ENCODE measurements around the gene IL26.
A peak's percentile ranks its signal among the peaks of the same experiment; 100 is the strongest.

IL26 gene

DNA sequence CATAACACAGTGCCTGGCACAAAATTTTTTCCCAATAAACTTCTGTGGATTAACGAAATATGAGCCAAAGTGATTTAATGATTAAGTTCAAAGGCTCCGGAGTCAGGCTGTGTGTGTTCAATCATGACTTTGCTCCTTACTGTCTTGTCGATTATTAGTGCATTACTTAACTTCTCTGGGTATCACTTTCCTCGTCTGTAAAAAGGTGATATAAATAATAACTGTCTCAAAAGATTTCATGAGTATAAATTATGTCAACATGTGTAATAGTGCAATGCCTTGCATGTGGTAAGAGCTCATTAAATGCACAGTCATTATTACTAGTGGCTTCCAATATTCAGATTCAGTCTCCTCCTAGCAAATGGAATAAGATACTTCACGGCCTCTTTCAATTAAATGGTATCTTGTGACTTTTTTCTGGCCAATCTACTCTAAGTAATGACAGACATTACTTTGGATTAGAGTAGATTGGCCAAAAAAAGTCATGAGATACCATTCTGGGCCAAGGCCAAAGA lies 59.2 kb downstream of the IL26 start:
- no peak overlapping the region for H3K4me3 Mint-ChIP-seq
- no peak for DNase-seq
- no peaks in the 10 kb centered on the region for H3K27me3 Mint-ChIP-seq
- H3K4me1 Mint-ChIP-seq (ENCODE audit: low read depth): peaks cover 52% of the 10 kb centered on the region
- H3K9me3 Mint-ChIP-seq: no peaks in the 10 kb centered on the region
- H3K36me3 Mint-ChIP-seq (ENCODE audit: low read depth): no peaks in the 10 kb centered on the region
- no peak overlapping the region for H3K27ac Mint-ChIP-seq

DNA sequence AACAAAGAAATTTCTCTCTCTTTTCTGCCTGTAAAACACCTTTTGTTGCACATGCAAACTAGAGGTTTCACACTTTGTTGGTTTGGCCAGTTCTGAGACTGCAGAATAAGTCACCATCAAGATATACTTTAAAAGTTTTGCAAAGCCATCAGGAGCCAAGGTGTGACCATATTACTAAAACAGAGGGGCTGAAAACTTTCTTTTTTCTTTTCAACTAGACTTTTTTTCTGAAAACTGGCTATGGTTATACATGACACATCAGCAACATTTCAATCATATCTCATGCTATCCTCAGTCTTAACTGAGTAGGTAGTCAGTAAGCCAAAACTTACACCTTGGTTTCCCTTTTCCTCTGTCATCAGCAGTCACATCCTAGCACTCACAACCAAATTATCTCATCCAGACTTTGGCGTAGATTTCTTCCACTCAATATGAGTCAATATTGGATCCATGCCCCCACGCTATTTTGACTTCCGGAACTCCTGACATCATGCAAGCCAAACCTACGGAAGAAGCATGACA lies 62.0 kb downstream of the IL26 start:
- Mint-ChIP-seq H3K4me3 (peak overlapping the region; percentile 23), H3K4me1 (ENCODE audit: low read depth) (peaks cover 51% of the 10 kb centered on the region), H3K36me3 (ENCODE audit: low read depth) (peaks cover 5% of the 10 kb centered on the region), H3K9me3 (no peaks in the 10 kb centered on the region), H3K27me3 (no peaks in the 10 kb centered on the region), H3K27ac (peak overlapping the region; percentile 79)
- DNase-seq: no peak

- H3K27me3 Mint-ChIP-seq: no peaks in the 10 kb centered on the region
- no peak for DNase-seq
- H3K36me3 Mint-ChIP-seq (ENCODE audit: low read depth): peaks cover 16% of the 10 kb centered on the region
- no peak overlapping the region for H3K4me3 Mint-ChIP-seq
- H3K27ac Mint-ChIP-seq: no peak overlapping the region
- peaks cover 62% of the 10 kb centered on the region for H3K4me1 Mint-ChIP-seq (ENCODE audit: low read depth)
- no peaks in the 10 kb centered on the region for H3K9me3 Mint-ChIP-seq
Observed at GRCh38 chr12:68162374-68162773, 63.2 kb downstream of the IL26 start.

GRCh38 chr12:68159681-68160304 lies 65.8 kb downstream of the IL26 start, which contains the start of gene IFNG:
Gene IFNG (minus strand): TSS chr12:68159740. CDS start chr12:68159615, 125 bp downstream.
- Mint-ChIP-seq H3K9me3 (no peaks in the 10 kb centered on the region), H3K27ac (peak within 1 kb of the TSS; percentile 83), H3K4me3 (peak within 1 kb of the TSS; percentile 81), H3K4me1 (ENCODE audit: low read depth) (peaks cover 72% of the 10 kb centered on the region), H3K36me3 (ENCODE audit: low read depth) (peaks cover 38% of the 10 kb centered on the region), H3K27me3 (no peaks in the 10 kb centered on the region)
- no peak for DNase-seq

GRCh38 chr12:68158432-68158831 lies 67.2 kb downstream of the IL26 start:
- no peaks in the 10 kb centered on the region for H3K27me3 Mint-ChIP-seq
- peak overlapping the region; percentile 81 for H3K4me3 Mint-ChIP-seq
- H3K36me3 Mint-ChIP-seq (ENCODE audit: low read depth): peaks cover 49% of the 10 kb centered on the region
- no peak for DNase-seq
- H3K4me1 Mint-ChIP-seq (ENCODE audit: low read depth): peaks cover 67% of the 10 kb centered on the region
- H3K27ac Mint-ChIP-seq: peak overlapping the region; percentile 81
- no peaks in the 10 kb centered on the region for H3K9me3 Mint-ChIP-seq

GRCh38 chr12:68157380-68157779 lies 68.2 kb downstream of the IL26 start:
- H3K27ac Mint-ChIP-seq: peak overlapping the region; percentile 81
- peak overlapping the region; percentile 81 for H3K4me3 Mint-ChIP-seq
- DNase-seq: no peak
- no peaks in the 10 kb centered on the region for H3K9me3 Mint-ChIP-seq
- peaks cover 49% of the 10 kb centered on the region for H3K36me3 Mint-ChIP-seq (ENCODE audit: low read depth)
- H3K27me3 Mint-ChIP-seq: no peaks in the 10 kb centered on the region
- peaks cover 65% of the 10 kb centered on the region for H3K4me1 Mint-ChIP-seq (ENCODE audit: low read depth)

DNA sequence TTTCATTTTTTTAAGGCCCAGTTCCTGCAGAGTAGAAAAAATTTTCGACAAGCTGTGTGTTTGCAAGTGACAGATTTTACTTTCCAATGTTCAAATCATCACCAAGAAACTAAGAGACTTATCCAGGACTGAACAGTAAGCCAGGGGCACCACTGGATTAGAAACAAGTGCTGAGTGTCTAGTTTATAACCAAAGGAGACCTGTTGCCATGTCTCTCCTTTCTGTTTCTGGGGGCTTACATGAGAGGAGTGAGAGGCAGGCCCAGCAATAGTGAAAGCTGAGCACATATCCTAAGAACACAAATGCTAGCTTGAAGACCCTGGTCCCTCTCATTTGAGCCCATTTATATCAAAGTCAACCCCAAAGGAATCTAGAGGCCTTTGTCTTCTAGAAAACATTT lies 69.0 kb downstream of the IL26 start:
- H3K27me3 Mint-ChIP-seq: no peaks in the 10 kb centered on the region
- H3K27ac Mint-ChIP-seq: peak overlapping the region; percentile 81
- H3K9me3 Mint-ChIP-seq: no peaks in the 10 kb centered on the region
- H3K36me3 Mint-ChIP-seq (ENCODE audit: low read depth): peaks cover 51% of the 10 kb centered on the region
- H3K4me1 Mint-ChIP-seq (ENCODE audit: low read depth): peaks cover 60% of the 10 kb centered on the region
- no peak for DNase-seq
- H3K4me3 Mint-ChIP-seq: peak overlapping the region; percentile 81

- Mint-ChIP-seq H3K27me3 (no peaks in the 10 kb centered on the region), H3K9me3 (no peaks in the 10 kb centered on the region), H3K36me3 (ENCODE audit: low read depth) (peaks cover 51% of the 10 kb centered on the region), H3K4me3 (no peak overlapping the region), H3K4me1 (ENCODE audit: low read depth) (peaks cover 56% of the 10 kb centered on the region), H3K27ac (no peak overlapping the region)
- no peak for DNase-seq
Observed at GRCh38 chr12:68154779-68155178, 70.8 kb downstream of the IL26 start.
